Stimulated activated CD4-positive, alpha-beta T cell treated with anti-CD3 and anti-CD28 coated beads, Interleukin-15, amount 100 ng/mL, for 1 hour (primary cell): ENCODE results near the gene PHF5A.

Source experiments
- DNase-seq, 2 donors: peaks; one replicate each; pipeline ENCODE4 v3.0.0-alpha.2; 2020; ENCODE audit warnings: low read depth in 1 of 2, low spot score in 1 of 2

Gene PHF5A

GRCh38 chr22:41468381-41469217, at the start of gene PHF5A, which contains the start of gene ACO2:
Gene PHF5A (minus strand): TSS chr22:41468692. CDS start chr22:41468653, 39 bp downstream.
Gene ACO2 (plus strand): TSS chr22:41469117. CDS start chr22:41469147, 30 bp downstream.
- peak; percentile 96 to 97 for DNase-seq

- no peak for DNase-seq
Observed at GRCh38 chr22:41518048-41518347, 49.5 kb upstream of the PHF5A start.

- DNase-seq: peak in 1 of 2 donors; percentile 25
Observed at GRCh38 chr22:41517172-41518047, 48.9 kb upstream of the PHF5A start.

- no peak for DNase-seq
Observed at GRCh38 chr22:41516462-41516861, 48.0 kb upstream of the PHF5A start.

GRCh38 chr22:41513391-41513790, 44.9 kb upstream of the PHF5A start:
- DNase-seq: no peak

- DNase-seq: no peak
Observed at GRCh38 chr22:41512421-41513194, 44.1 kb upstream of the PHF5A start.

- DNase-seq: no peak
Observed at GRCh38 chr22:41511521-41511968, 43.1 kb upstream of the PHF5A start.

GRCh38 chr22:41508770-41509170, 40.3 kb upstream of the PHF5A start:
- no peak for DNase-seq

GRCh38 chr22:41507330-41508063, 39.0 kb upstream of the PHF5A start:
- DNase-seq: no peak

- DNase-seq: no peak
Observed at GRCh38 chr22:41505511-41506220, 37.2 kb upstream of the PHF5A start.

- DNase-seq: no peak
Observed at GRCh38 chr22:41504816-41505215, 36.3 kb upstream of the PHF5A start.

GRCh38 chr22:41504397-41504796, 35.9 kb upstream of the PHF5A start:
- no peak for DNase-seq

GRCh38 chr22:41501209-41501608, 32.7 kb upstream of the PHF5A start:
- no peak for DNase-seq

- DNase-seq: no peak
Observed at GRCh38 chr22:41500303-41500702, 31.8 kb upstream of the PHF5A start.

- DNase-seq: no peak
Observed at GRCh38 chr22:41499624-41500280, 31.3 kb upstream of the PHF5A start.

GRCh38 chr22:41498303-41498835, 29.9 kb upstream of the PHF5A start:
- DNase-seq: no peak

- DNase-seq: no peak
Observed at GRCh38 chr22:41491374-41492100, 23.0 kb upstream of the PHF5A start.

GRCh38 chr22:41488596-41489385, 20.3 kb upstream of the PHF5A start:
- DNase-seq: no peak
